K562 (cell line): ENCODE data around the gene PTGER2.

Experiments used
- MTA3 ChIP-seq: fragments of 450-650 bp; formaldehyde crosslinking; IDR thresholded peaks from 2 replicates; pipeline ENCODE4 v1.6.1; 2017; ENCODE audit warnings: mild to moderate bottlenecking, borderline replicate concordance
- MXI1 ChIP-seq: IDR thresholded peaks from 2 replicates; pipeline ENCODE4 v1.6.1; 2011; ENCODE audit warnings: low read depth, mild to moderate bottlenecking, improper control_type of control experiment, low read length
- NFRKB ChIP-seq: fragments of 450-650 bp; IDR thresholded peaks from 2 replicates; pipeline ENCODE4 v1.6.1; 2016; ENCODE audit warnings: low read depth
- SP1 ChIP-seq: sonication (generic); formaldehyde crosslinking; IDR thresholded peaks from 2 replicates; pipeline ENCODE4 v1.8.1; 2022; ENCODE audit warnings: mild to moderate bottlenecking, missing genetic modification reagents
- XRCC4 ChIP-seq: IDR thresholded peaks from one replicate; pipeline ENCODE4 v1.6.1; 2011; ENCODE audit not compliant: insufficient read depth, insufficient read length; ENCODE audit errors: extremely low read depth
- TF ChIP-seq, protein P1 (sequence below), 3 experiments: fragments of 200-800 bp in 1 of 3; sonication (Bioruptor generic) in 1 of 3; sonication (generic) in 1 of 3; formaldehyde crosslinking in 1 of 3; IDR thresholded peaks; 2 replicates each; pipeline versions ENCODE4 v1.6.1 to v1.8.0; 2016 to 2022; ENCODE audit warnings: mild to moderate bottlenecking in 2 of 3, missing compliant biosample characterization in 2 of 3, missing genetic modification characterization in 2 of 3, missing genetic modification reagents in 1 of 3

DNA sequence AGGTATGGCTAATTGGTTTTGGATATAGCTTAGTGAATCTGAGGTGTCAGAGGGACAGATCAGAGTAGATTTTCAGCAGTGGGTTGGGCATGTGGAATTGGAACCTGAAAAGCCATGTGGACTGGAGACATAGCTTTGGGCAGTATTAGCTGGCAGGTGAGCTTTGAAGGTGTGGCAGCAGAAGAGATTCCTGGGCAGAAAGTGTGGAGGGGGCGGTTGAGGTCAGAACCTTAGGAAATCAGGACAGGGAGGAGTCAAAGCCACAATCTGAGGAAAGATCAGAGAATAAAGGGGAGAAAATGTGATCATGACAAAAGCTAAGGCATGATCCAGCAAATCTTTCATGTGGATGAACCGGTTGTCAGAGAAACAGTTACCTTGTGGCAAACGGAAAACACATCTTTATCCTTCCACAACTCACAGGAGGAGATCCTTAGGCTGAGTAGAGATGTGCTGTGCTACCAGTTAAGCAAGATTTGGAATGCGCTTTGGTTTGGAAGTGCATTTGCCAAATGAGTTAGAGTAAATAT lies 56.4 kb downstream of the PTGER2 start:
- TF ChIP-seq XRCC4 (no peak), MXI1 (no peak), MTA3 (no peak), NFRKB (no peak), SP1 (no peak)
- TF ChIP-seq, protein P1, sequence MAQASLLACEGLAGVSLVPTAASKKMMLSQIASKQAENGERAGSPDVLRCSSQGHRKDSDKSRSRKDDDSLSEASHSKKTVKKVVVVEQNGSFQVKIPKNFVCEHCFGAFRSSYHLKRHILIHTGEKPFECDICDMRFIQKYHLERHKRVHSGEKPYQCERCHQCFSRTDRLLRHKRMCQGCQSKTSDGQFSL (CRISPR knock-in tag; IDR thresholded peaks at IDR 0.05), result no peak
- TF ChIP-seq, protein P1 (tag; IDR thresholded peaks at IDR 0.05), result no peak
